ENCODE results near the gene DUOX2.
A peak's percentile ranks its signal among the peaks of the same experiment; 100 is the strongest.
"Not testable (repeated sequence)": the region's sequence is repeated elsewhere in the genome, so short reads cannot be mapped to it uniquely, and the experiment has no call there.

The DUOX2 gene

GRCh38 chr15:45138814-45139765 lies 25.1 kb upstream of the DUOX2 start:
- DNase-seq (ENCODE audit: low spot score): no peak

DNA sequence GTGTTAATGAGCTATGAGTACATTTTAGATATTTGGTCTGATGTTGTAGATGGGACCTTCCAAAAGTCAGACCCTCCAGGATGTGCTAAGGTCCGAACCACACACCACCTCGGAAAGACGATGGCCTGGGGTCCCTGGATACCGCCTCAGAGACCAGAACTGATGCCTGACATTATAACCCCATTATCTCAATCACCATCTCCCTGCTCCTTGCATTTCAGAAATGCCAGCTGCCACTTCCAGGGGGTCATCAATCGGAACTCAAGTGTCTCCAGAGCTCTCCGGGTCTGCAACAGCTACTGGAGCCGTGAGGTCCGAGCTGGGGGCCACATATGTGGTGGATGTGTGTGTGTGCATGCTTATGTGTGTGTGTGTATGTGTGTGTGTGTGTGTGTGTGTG lies 23.7 kb upstream of the DUOX2 start:
- DNase-seq (ENCODE audit: low spot score): no peak

- peak; percentile 17 for DNase-seq (ENCODE audit: low spot score)
Measured at GRCh38 chr15:45136378-45136764, 22.4 kb upstream of the DUOX2 start.

GRCh38 chr15:45135705-45136377 lies 21.9 kb upstream of the DUOX2 start:
- not testable (repeated sequence) for DNase-seq (ENCODE audit: low spot score)

GRCh38 chr15:45134682-45135604 lies 21.0 kb upstream of the DUOX2 start:
- DNase-seq (ENCODE audit: low spot score): no peak

DNA sequence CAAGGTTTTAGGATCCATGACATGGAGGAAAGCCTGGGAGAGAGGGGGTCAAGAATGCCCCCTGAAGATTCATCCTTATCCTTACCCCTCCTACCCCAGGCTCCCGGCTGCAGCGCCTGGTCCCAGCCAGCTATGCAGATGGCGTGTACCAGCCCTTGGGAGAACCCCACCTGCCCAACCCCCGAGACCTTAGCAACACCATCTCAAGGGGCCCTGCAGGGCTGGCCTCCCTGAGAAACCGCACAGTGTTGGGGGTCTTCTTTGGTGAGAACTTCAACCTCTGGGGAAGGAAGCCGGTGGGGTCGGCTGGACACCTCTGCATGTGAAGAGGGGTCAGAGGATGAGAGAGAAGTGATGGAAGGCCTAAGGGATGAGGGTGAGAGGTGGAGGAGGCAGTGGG lies 20.1 kb upstream of the DUOX2 start:
- DNase-seq (ENCODE audit: low spot score): no peak

- DNase-seq (ENCODE audit: low spot score): no peak
Measured at GRCh38 chr15:45133561-45133920, 19.6 kb upstream of the DUOX2 start.

- DNase-seq (ENCODE audit: low spot score): no peak
Measured at GRCh38 chr15:45132844-45133560, 19.0 kb upstream of the DUOX2 start.

GRCh38 chr15:45131510-45131909 lies 17.5 kb upstream of the DUOX2 start:
- DNase-seq (ENCODE audit: low spot score): no peak

GRCh38 chr15:45130291-45131000 lies 16.5 kb upstream of the DUOX2 start:
- no peak for DNase-seq (ENCODE audit: low spot score)

GRCh38 chr15:45129651-45130129 lies 15.7 kb upstream of the DUOX2 start, which contains the start of the genes DUOX1 and DUOXA1:
Gene DUOX1 (plus strand): TSS chr15:45129994. CDS start chr15:45131967, 1,973 bp downstream.
Gene DUOXA1 (minus strand): TSS chr15:45129879. CDS start chr15:45123014, 6,865 bp downstream.
- no peak for DNase-seq (ENCODE audit: low spot score)

GRCh38 chr15:45128971-45129639 lies 15.1 kb upstream of the DUOX2 start:
- no peak for DNase-seq (ENCODE audit: low spot score)

DNA sequence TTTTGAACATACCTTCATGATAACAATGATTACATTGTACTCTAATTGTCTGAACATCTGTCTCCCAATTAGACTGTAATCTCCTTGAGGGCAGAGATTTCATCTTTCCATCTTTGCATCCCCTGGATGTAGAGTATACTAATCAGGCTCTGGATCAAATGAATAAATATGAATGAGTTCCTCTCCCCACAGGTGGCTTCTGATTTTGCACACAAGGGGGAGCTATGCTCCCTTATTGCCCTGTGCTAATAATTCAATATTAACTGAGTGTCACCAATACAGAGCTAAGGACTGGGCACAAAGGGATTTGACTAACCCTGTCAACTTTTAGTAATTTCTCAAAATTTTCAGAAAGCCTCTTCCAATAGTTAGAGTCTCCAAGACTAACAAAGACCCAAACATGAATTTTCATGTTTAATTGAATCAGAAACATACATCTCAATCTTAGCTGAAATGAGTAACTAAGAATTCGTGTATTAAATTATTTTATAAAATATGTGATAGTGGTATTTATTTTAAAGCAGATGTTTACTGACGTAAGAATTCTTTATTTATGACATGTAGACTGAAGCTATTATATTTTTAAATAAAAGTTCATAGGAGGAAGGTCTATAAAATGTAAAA lies 12.7 kb upstream of the DUOX2 start:
- DNase-seq (ENCODE audit: low spot score): peak; percentile 75

GRCh38 chr15:45123397-45123796 lies 9.4 kb upstream of the DUOX2 start:
- DNase-seq (ENCODE audit: low spot score): no peak

GRCh38 chr15:45122719-45123118 lies 8.7 kb upstream of the DUOX2 start:
- no peak for DNase-seq (ENCODE audit: low spot score)

- DNase-seq (ENCODE audit: low spot score): no peak
Measured at GRCh38 chr15:45121706-45122417, 7.9 kb upstream of the DUOX2 start.

- no peak for DNase-seq (ENCODE audit: low spot score)
Measured at GRCh38 chr15:45121020-45121419, 7.0 kb upstream of the DUOX2 start.

GRCh38 chr15:45120081-45120972 lies 6.4 kb upstream of the DUOX2 start:
- no peak for DNase-seq (ENCODE audit: low spot score)
